Central memory CD4-positive, alpha-beta T cell (primary cell): ENCODE data around the gene CRABP2.

Source experiments
- DNase-seq: peaks from one replicate; pipeline ENCODE4 v3.0.0; 2022

The CRABP2 gene

DNA sequence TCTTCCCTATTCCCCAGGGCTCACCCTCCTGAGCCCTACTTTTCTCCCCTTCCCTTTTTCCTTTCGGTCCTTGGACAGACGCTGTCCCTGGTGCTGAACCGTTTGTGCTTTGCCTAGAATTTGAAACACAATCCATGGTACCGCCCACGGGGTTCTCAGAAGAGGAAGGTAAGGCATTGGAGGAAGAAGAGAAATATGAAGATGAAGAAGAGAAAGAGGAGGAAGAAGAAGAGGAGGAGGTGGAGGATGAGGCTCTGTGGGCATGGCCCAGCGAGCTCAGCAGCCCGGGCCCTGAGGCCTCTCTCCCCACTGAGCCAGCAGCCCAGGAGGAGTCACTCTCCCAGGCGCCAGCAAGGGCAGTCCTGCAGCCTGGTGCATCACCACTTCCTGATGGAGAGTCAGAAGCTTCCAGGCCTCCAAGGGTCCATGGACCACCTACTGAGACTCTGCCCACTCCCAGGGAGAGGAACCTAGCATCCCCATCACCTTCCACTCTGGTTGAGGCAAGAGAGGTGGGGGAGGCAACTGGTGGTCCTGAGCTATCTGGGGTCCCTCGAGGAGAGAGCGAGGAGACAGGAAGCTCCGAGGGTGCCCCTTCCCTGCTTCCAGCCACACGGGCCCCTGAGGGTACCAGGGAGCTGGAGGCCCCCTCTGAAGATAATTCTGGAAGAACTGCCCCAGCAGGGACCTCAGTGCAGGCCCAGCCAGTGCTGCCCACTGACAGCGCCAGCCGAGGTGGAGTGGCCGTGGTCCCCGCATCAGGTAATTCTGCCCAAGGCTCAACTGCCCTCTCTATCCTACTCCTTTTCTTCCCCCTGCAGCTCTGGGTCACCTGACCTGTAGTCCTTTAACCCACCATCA, 53.0 kb downstream of the CRABP2 start:
- DNase-seq: no peak
